ENCODE measurements around the gene RSPO3. TPM values are rescaled to one million over a fixed set of nuclear protein-coding genes. Genes with fewer than 3 reads are reported as not detected.

RSPO3 gene
- polyA plus RNA-seq, 1 donor, result 4.8 TPM

DNA sequence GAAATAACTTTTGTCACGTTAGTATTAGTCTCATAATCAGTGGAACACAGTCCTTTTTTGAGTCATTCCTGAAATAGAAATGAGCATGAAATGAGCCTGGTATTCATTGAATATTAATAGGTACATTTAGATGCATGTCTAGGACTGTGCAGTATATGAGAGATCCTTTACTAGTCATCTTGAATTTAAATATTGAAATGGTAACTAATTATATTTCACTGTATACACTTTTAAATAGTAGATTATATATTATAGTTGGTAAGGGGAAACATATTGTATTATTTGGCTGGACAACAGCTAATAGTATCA lies 59.4 kb downstream of the RSPO3 start:
- WGBS (ENCODE audit: insufficient coverage, low lambda C conversion rate), result 60% methylated on average over 1 of the region's 1 CpG
- H3K36me3 ChIP-seq (ENCODE audit: control insufficient read depth, insufficient read depth, low read length), result no peaks in the 10 kb centered on the region
- no peak overlapping the region for H3K27ac ChIP-seq (ENCODE audit: low read length)
- H3K4me1 ChIP-seq (ENCODE audit: control insufficient read depth, insufficient read depth, low read length), result no peaks in the 10 kb centered on the region
- no peaks in the 10 kb centered on the region for H3K27me3 ChIP-seq (ENCODE audit: control insufficient read depth, insufficient read depth, low read length)
- no peak overlapping the region for H3K4me3 ChIP-seq (ENCODE audit: low read length)
- H3K9me3 ChIP-seq (ENCODE audit: control insufficient read depth, low read depth, low read length), result no peaks in the 10 kb centered on the region
- no peak for DNase-seq

- DNase-seq, result no peak
- H3K27ac ChIP-seq (ENCODE audit: low read length), result no peak overlapping the region
- H3K27me3 ChIP-seq (ENCODE audit: control insufficient read depth, insufficient read depth, low read length), result no peaks in the 10 kb centered on the region
- no peaks in the 10 kb centered on the region for H3K36me3 ChIP-seq (ENCODE audit: control insufficient read depth, insufficient read depth, low read length)
- no peaks in the 10 kb centered on the region for H3K9me3 ChIP-seq (ENCODE audit: control insufficient read depth, low read depth, low read length)
- H3K4me3 ChIP-seq (ENCODE audit: low read length), result no peak overlapping the region
- no peaks in the 10 kb centered on the region for H3K4me1 ChIP-seq (ENCODE audit: control insufficient read depth, insufficient read depth, low read length)
- no CpG with 5 or more reads among the region's 1 CpG for WGBS (ENCODE audit: insufficient coverage, low lambda C conversion rate)
Measured at GRCh38 chr6:127178746-127179145, 60.3 kb downstream of the RSPO3 start.

DNA sequence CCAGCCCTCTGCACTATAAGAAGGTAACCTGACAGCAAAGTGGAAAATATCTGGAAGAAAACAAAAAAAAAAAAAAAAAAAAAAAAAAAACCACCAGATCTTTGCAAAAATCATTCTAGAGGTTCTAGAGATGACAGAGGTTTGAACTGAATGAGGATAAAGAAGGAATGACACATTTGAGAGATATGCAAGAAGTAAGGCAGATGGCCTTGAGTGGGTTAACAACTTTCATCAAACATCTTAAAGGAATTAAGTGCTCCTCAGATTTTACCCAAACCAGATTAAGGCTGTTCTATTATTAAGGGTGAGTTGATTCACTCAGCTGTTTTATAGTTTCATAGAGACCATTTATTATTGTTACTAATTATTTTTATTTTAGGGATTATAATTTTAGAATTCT lies 62.0 kb downstream of the RSPO3 start:
- Histone ChIP-seq H3K27ac (ENCODE audit: low read length) (no peak overlapping the region), H3K9me3 (ENCODE audit: control insufficient read depth, low read depth, low read length) (no peaks in the 10 kb centered on the region), H3K27me3 (ENCODE audit: control insufficient read depth, insufficient read depth, low read length) (no peaks in the 10 kb centered on the region), H3K4me1 (ENCODE audit: control insufficient read depth, insufficient read depth, low read length) (no peaks in the 10 kb centered on the region), H3K4me3 (ENCODE audit: low read length) (no peak overlapping the region), H3K36me3 (ENCODE audit: control insufficient read depth, insufficient read depth, low read length) (no peaks in the 10 kb centered on the region)
- DNase-seq, result no peak

GRCh38 chr6:127182501-127182900 lies 64.0 kb downstream of the RSPO3 start:
- Histone ChIP-seq H3K27me3 (ENCODE audit: control insufficient read depth, insufficient read depth, low read length) (no peaks in the 10 kb centered on the region), H3K4me1 (ENCODE audit: control insufficient read depth, insufficient read depth, low read length) (no peaks in the 10 kb centered on the region), H3K36me3 (ENCODE audit: control insufficient read depth, insufficient read depth, low read length) (no peaks in the 10 kb centered on the region), H3K4me3 (ENCODE audit: low read length) (no peak overlapping the region), H3K9me3 (ENCODE audit: control insufficient read depth, low read depth, low read length) (no peaks in the 10 kb centered on the region), H3K27ac (ENCODE audit: low read length) (no peak overlapping the region)
- WGBS (ENCODE audit: insufficient coverage, low lambda C conversion rate), result no CpG with 5 or more reads among the region's 1 CpG
- DNase-seq, result no peak

DNA sequence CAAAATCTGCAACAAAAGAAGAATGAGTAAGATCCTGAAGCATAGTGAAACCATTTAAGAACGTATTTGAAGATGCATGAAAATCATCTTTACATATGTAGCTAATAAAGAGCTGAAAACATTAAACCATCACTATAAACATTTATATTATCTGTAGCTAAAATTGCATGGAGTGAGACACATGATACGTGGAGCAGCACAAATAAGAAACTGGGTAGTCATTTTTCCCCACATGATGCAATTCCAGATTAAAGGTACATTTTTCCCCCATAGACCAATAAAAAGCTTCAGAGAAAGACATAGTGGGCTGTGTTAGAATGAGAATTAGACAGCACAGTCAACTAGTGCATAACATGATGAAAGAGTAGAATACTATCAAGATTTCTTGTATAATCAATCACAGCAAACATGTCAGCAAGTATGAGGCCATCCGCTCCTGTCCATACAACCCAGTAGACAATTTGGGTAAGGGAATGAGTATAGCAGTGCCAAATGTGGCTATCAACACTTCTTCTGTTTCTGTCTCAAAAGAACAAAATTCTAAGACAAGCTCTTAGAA lies 67.0 kb downstream of the RSPO3 start:
- DNase-seq, result no peak
- H3K9me3 ChIP-seq (ENCODE audit: control insufficient read depth, low read depth, low read length), result no peaks in the 10 kb centered on the region
- no peak overlapping the region for H3K4me3 ChIP-seq (ENCODE audit: low read length)
- no peak overlapping the region for H3K27ac ChIP-seq (ENCODE audit: low read length)
- no peaks in the 10 kb centered on the region for H3K4me1 ChIP-seq (ENCODE audit: control insufficient read depth, insufficient read depth, low read length)
- H3K36me3 ChIP-seq (ENCODE audit: control insufficient read depth, insufficient read depth, low read length), result no peaks in the 10 kb centered on the region
- 100% methylated on average over 1 of the region's 3 CpGs for WGBS (ENCODE audit: insufficient coverage, low lambda C conversion rate)
- no peaks in the 10 kb centered on the region for H3K27me3 ChIP-seq (ENCODE audit: control insufficient read depth, insufficient read depth, low read length)

- H3K4me3 ChIP-seq (ENCODE audit: low read length), result no peak overlapping the region
- no peak overlapping the region for H3K27ac ChIP-seq (ENCODE audit: low read length)
- DNase-seq, result no peak
- no peaks in the 10 kb centered on the region for H3K27me3 ChIP-seq (ENCODE audit: control insufficient read depth, insufficient read depth, low read length)
- no peaks in the 10 kb centered on the region for H3K36me3 ChIP-seq (ENCODE audit: control insufficient read depth, insufficient read depth, low read length)
- 33% methylated on average over 1 of the region's 6 CpGs for WGBS (ENCODE audit: insufficient coverage, low lambda C conversion rate)
- H3K9me3 ChIP-seq (ENCODE audit: control insufficient read depth, low read depth, low read length), result no peaks in the 10 kb centered on the region
- no peaks in the 10 kb centered on the region for H3K4me1 ChIP-seq (ENCODE audit: control insufficient read depth, insufficient read depth, low read length)
Measured at GRCh38 chr6:127186889-127187288, 68.4 kb downstream of the RSPO3 start.

GRCh38 chr6:127188744-127189143 lies 70.3 kb downstream of the RSPO3 start:
- no peak overlapping the region for H3K27ac ChIP-seq (ENCODE audit: low read length)
- H3K27me3 ChIP-seq (ENCODE audit: control insufficient read depth, insufficient read depth, low read length), result no peaks in the 10 kb centered on the region
- no peaks in the 10 kb centered on the region for H3K9me3 ChIP-seq (ENCODE audit: control insufficient read depth, low read depth, low read length)
- no peak for DNase-seq
- H3K36me3 ChIP-seq (ENCODE audit: control insufficient read depth, insufficient read depth, low read length), result no peaks in the 10 kb centered on the region
- H3K4me1 ChIP-seq (ENCODE audit: control insufficient read depth, insufficient read depth, low read length), result no peaks in the 10 kb centered on the region
- H3K4me3 ChIP-seq (ENCODE audit: low read length), result no peak overlapping the region
- WGBS (ENCODE audit: insufficient coverage, low lambda C conversion rate), result no CpG with 5 or more reads among the region's 1 CpG

DNA sequence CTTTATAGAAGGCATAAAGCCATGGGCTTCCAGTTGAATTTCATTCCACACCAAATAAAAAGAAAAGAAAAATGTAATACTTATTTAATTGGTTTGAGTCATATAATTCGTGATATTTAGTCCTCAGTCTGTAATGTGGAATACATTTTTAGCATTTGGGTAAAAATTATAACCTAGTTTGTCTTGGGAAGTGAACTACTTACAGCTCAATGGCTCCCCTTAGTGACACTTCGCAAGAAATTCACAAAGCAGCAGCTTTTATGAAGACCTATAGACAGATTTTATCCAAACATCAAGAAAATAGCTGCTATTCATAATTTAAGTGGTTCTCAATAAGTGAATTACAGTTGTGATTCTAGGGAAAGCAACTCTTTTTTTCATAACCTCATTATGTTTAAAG lies 72.1 kb downstream of the RSPO3 start:
- Histone ChIP-seq H3K27ac (ENCODE audit: low read length) (no peak overlapping the region), H3K9me3 (ENCODE audit: control insufficient read depth, low read depth, low read length) (no peaks in the 10 kb centered on the region), H3K36me3 (ENCODE audit: control insufficient read depth, insufficient read depth, low read length) (no peaks in the 10 kb centered on the region), H3K4me1 (ENCODE audit: control insufficient read depth, insufficient read depth, low read length) (no peaks in the 10 kb centered on the region), H3K4me3 (ENCODE audit: low read length) (no peak overlapping the region), H3K27me3 (ENCODE audit: control insufficient read depth, insufficient read depth, low read length) (no peaks in the 10 kb centered on the region)
- WGBS (ENCODE audit: insufficient coverage, low lambda C conversion rate), result 20% methylated on average over 1 of the region's 2 CpGs
- DNase-seq, result no peak

DNA sequence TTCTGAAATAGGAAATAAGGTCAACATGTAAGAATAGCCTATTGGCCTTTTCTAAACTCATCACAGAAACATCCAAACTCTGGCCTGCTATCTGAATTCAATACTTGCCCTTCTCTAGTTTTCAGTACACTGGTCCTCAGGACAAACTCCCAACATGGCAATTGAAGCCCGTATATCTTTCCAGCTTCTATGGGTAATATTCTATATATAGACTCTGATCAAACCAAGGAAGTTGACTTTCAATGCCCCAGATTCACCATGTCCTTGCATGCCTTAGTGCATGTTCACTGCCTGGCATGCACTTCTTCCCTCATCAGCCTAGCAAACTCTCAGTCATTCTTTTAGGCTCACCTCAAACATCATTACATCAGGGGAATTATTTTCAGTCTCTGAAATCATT lies 73.2 kb downstream of the RSPO3 start:
- WGBS (ENCODE audit: insufficient coverage, low lambda C conversion rate), result 80% methylated on average over 1 of the region's 1 CpG
- no peaks in the 10 kb centered on the region for H3K9me3 ChIP-seq (ENCODE audit: control insufficient read depth, low read depth, low read length)
- H3K36me3 ChIP-seq (ENCODE audit: control insufficient read depth, insufficient read depth, low read length), result no peaks in the 10 kb centered on the region
- H3K27me3 ChIP-seq (ENCODE audit: control insufficient read depth, insufficient read depth, low read length), result no peaks in the 10 kb centered on the region
- no peak overlapping the region for H3K27ac ChIP-seq (ENCODE audit: low read length)
- no peak overlapping the region for H3K4me3 ChIP-seq (ENCODE audit: low read length)
- DNase-seq, result no peak
- no peaks in the 10 kb centered on the region for H3K4me1 ChIP-seq (ENCODE audit: control insufficient read depth, insufficient read depth, low read length)

DNA sequence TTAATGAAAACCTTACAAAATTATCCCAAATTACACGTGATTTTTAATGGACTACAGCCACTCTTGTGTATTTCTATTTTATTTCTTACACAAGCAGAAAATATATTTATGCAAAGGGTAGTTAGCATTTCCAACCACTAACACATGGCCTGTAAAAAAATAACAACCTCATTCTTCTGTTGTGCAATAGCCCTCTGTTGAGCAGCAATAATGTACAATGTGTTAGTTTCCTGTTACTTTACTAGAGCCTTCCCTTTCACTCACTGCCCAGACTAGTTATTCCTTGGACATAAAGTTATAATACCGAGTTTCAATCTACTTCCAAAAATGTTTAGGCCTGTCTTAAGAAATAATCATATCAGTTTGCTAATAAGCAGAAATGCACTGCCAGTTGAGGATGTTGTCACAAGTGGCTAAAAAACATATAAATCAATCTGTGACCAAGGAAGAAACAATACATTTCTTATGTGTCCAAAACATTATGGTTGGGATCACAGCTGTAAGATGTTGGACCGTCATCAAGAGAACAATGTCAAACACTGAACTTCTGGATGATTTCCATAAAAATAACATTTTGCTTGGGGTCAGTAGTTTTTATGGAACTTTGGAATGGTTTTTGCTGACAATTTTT lies 74.6 kb downstream of the RSPO3 start:
- H3K9me3 ChIP-seq (ENCODE audit: control insufficient read depth, low read depth, low read length), result no peaks in the 10 kb centered on the region
- H3K27me3 ChIP-seq (ENCODE audit: control insufficient read depth, insufficient read depth, low read length), result peaks cover 3% of the 10 kb centered on the region
- no peak overlapping the region for H3K27ac ChIP-seq (ENCODE audit: low read length)
- H3K4me3 ChIP-seq (ENCODE audit: low read length), result no peak overlapping the region
- DNase-seq, result no peak
- WGBS (ENCODE audit: insufficient coverage, low lambda C conversion rate), result 73% methylated on average over 3 of the region's 3 CpGs
- H3K36me3 ChIP-seq (ENCODE audit: control insufficient read depth, insufficient read depth, low read length), result no peaks in the 10 kb centered on the region
- H3K4me1 ChIP-seq (ENCODE audit: control insufficient read depth, insufficient read depth, low read length), result no peaks in the 10 kb centered on the region

DNA sequence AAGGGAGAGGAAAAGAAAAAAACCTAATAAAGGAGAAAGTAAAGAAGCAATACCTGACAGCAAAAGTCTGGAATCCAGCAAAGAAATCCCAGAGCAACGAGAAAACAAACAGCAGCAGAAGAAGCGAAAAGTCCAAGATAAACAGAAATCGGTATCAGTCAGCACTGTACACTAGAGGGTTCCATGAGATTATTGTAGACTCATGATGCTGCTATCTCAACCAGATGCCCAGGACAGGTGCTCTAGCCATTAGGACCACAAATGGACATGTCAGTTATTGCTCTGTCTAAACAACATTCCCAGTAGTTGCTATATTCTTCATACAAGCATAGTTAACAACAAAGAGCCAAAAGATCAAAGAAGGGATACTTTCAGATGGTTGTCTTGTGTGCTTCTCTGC lies 77.4 kb downstream of the RSPO3 start:
- Histone ChIP-seq H3K36me3 (ENCODE audit: control insufficient read depth, insufficient read depth, low read length) (no peaks in the 10 kb centered on the region), H3K27me3 (ENCODE audit: control insufficient read depth, insufficient read depth, low read length) (peaks cover 3% of the 10 kb centered on the region), H3K4me1 (ENCODE audit: control insufficient read depth, insufficient read depth, low read length) (no peaks in the 10 kb centered on the region), H3K4me3 (ENCODE audit: low read length) (no peak overlapping the region), H3K27ac (ENCODE audit: low read length) (no peak overlapping the region), H3K9me3 (ENCODE audit: control insufficient read depth, low read depth, low read length) (no peaks in the 10 kb centered on the region)
- 42% methylated on average over 3 of the region's 3 CpGs for WGBS (ENCODE audit: insufficient coverage, low lambda C conversion rate)
- no peak for DNase-seq

All from large intestine (tissue), 3 donors.